Subcutaneous preadipocyte (primary cell): Measurements from ENCODE around the gene MAGEA6. TPM values are rescaled to one million over a fixed set of nuclear protein-coding genes. Genes with fewer than 3 reads are reported as not detected.

Source experiments
- total RNA-seq: library from RNA; depleted of rRNA; stranded (reverse); fragments of >200 nt; gene quantifications from 2 replicates; pipeline ENCODE4 v1.2.3, GENCODE V29; 2012

Gene MAGEA6
- not detected in 2 replicates for total RNA-seq

GRCh38 chrX:152769549-152770289 lies at the start of gene MAGEA6:
MAGEA6 (minus strand) TSS chrX:152769689; CDS start chrX:152767650, 2,039 bp downstream.

GRCh38 chrX:152758918-152759317 lies 10.6 kb downstream of the MAGEA6 start, which contains the start of gene CSAG3:
CSAG3 (plus strand) TSS chrX:152759218.

GRCh38 chrX:152753686-152754650 lies 15.5 kb downstream of the MAGEA6 start, which contains the start of gene MAGEA2:
MAGEA2 (minus strand) TSS chrX:152753842; CDS start chrX:152751363, 2,479 bp downstream.

GRCh38 chrX:152733261-152733975 lies 36.1 kb downstream of the MAGEA6 start, which contains the start of the genes CSAG1 and MAGEA12:
CSAG1 (minus strand) TSS chrX:152733721; CDS start chrX:152732460, 1,261 bp downstream.
MAGEA12 (plus strand) TSS chrX:152733757; CDS start chrX:152736162, 2,405 bp downstream.

Other genes with a start within 250 kb of the MAGEA6 start
- not detected in 2 replicates for gene GABRQ, start 131.8 kb downstream of the MAGEA6 start, total RNA-seq
- gene MAGEA3, start 70.9 kb downstream of the MAGEA6 start, total RNA-seq, result not detected in 2 replicates
- gene CSAG2, start 60.4 kb downstream of the MAGEA6 start, total RNA-seq, result not detected in 2 replicates
- gene MAGEA2B, start 55.1 kb downstream of the MAGEA6 start, total RNA-seq, result not detected in 2 replicates
- gene CSAG1, start 36.0 kb downstream of the MAGEA6 start, total RNA-seq, result not detected in 2 replicates
- not detected in 2 replicates for gene MAGEA12, start 35.9 kb downstream of the MAGEA6 start, total RNA-seq
- gene MAGEA2, start 15.8 kb downstream of the MAGEA6 start, total RNA-seq, result not detected in 2 replicates
- not detected in 2 replicates for gene CSAG3, start 10.5 kb downstream of the MAGEA6 start, total RNA-seq
- gene CETN2, start 61.1 kb upstream of the MAGEA6 start, total RNA-seq, result 25.2 and 32.0 TPM in 2 replicates
- gene NSDHL, start 61.4 kb upstream of the MAGEA6 start, total RNA-seq, result 27.6 and 32.3 TPM in 2 replicates
- gene ZNF185, start 128.4 kb upstream of the MAGEA6 start, total RNA-seq, result 1.1 and 1.4 TPM in 2 replicates
- not detected in 2 replicates for gene PNMA5, start 224.4 kb upstream of the MAGEA6 start, total RNA-seq